ENCODE measurements around the gene OR6F1.
"Not testable (repeated sequence)": the region's sequence is repeated elsewhere in the genome, so short reads cannot be mapped to it uniquely, and the experiment has no call there.

- TF ChIP-seq CTCF (conservative IDR thresholded peaks at IDR 0.05 in 1 of 2, IDR thresholded peaks at IDR 0.05 in 1 of 2; ENCODE audit: low read depth in 1 of 2, low read length in 2 of 2); EZH2 (IDR thresholded peaks at IDR 0.05; ENCODE audit: low read length, missing control alignments): not testable (repeated sequence)
Observed at GRCh38 chr1:247742215-247742760, 25.8 kb upstream of the OR6F1 start.
